HepG2 (cell line): ENCODE results near the gene MUC4. TPM values are rescaled to one million over a fixed set of nuclear protein-coding genes. Genes with fewer than 3 reads are reported as not detected.

Source experiments
- AKNA ChIP-seq: sonication (generic); formaldehyde crosslinking; IDR thresholded peaks from 2 replicates; pipeline ENCODE4 v1.4.0; 2020; ENCODE audit warnings: missing genetic modification reagents, borderline replicate concordance
- BRF2 ChIP-seq: sonication (generic); formaldehyde crosslinking; IDR thresholded peaks from 2 replicates; pipeline ENCODE4 v1.8.1; 2022; ENCODE audit warnings: mild to moderate bottlenecking, missing genetic modification reagents
- MAF1 ChIP-seq: sonication (generic); formaldehyde crosslinking; IDR thresholded peaks from 2 replicates; pipeline ENCODE4 v1.5.0; 2020; ENCODE audit warnings: missing genetic modification reagents, borderline replicate concordance
- NFYC ChIP-seq: IDR thresholded peaks from 2 replicates; pipeline ENCODE4 v1.6.1; 2016; ENCODE audit warnings: missing genetic modification reagents, missing compliant biosample characterization
- PHF21A ChIP-seq: sonication (generic); formaldehyde crosslinking; IDR thresholded peaks from 2 replicates; pipeline ENCODE4 v1.5.0; 2020; ENCODE audit warnings: mild to moderate bottlenecking, missing genetic modification reagents
- PTBP1 ChIP-seq: fragments of 200-400 bp; formaldehyde crosslinking; IDR thresholded peaks from 2 replicates; pipeline ENCODE4 v1.6.1; 2018; ENCODE audit warnings: low read length, low read depth; ENCODE audit not compliant: poor library complexity, severe bottlenecking
- SUZ12 ChIP-seq: fragments of 150-350 bp; IDR thresholded peaks from 2 replicates; pipeline ENCODE4 v1.6.1; 2014; ENCODE audit warnings: low read depth, low read length
- ZBTB20 ChIP-seq: sonication (generic); formaldehyde crosslinking; IDR thresholded peaks from 2 replicates; pipeline ENCODE4 v1.8.1; 2023; ENCODE audit warnings: missing genetic modification reagents, low read depth, mild to moderate bottlenecking, borderline replicate concordance
- ZNF510 ChIP-seq: sonication (generic); formaldehyde crosslinking; IDR thresholded peaks from 2 replicates; pipeline ENCODE4 v1.4.0; 2020; ENCODE audit warnings: low read depth, mild to moderate bottlenecking, missing genetic modification reagents
- ZNF512 ChIP-seq: sonication (generic); formaldehyde crosslinking; IDR thresholded peaks from 2 replicates; pipeline ENCODE4 v1.4.0; 2020; ENCODE audit warnings: mild to moderate bottlenecking, missing genetic modification reagents
- ZNF563 ChIP-seq: sonication (generic); formaldehyde crosslinking; IDR thresholded peaks from 2 replicates; pipeline ENCODE4 v1.8.0; 2022; ENCODE audit warnings: mild to moderate bottlenecking, moderate library complexity, missing genetic modification reagents
- ZNF879 ChIP-seq: sonication (generic); formaldehyde crosslinking; IDR thresholded peaks from 2 replicates; pipeline ENCODE4 v1.8.1; 2023; ENCODE audit warnings: missing genetic modification reagents
- polyA plus RNA-seq, 8 experiments: library from polyadenylated mRNA; depleted of rRNA in 3 of 8; stranded (reverse) in 7 of 8; unstranded in 1 of 8; fragments of >200 nt; fragmentation: Illumina TruSeq in 4 of 8; extraction: Trizol in 4 of 8; gene quantifications; 2 replicates each; pipeline versions ENCODE4 v1.2.1 to v1.2.3, GENCODE V29; 2011 to 2016; ENCODE audit warnings: low read depth in 4 of 8, missing spikeins in 1 of 8, mixed read lengths in 1 of 8; ENCODE audit not compliant: insufficient read depth in 1 of 8
- total RNA-seq, 5 experiments: library from RNA; depleted of rRNA; stranded (reverse); fragments of >200 nt; fragmentation: Illumina TruSeq; extraction: Trizol; gene quantifications; 2 replicates each; pipeline ENCODE4 v1.2.3, GENCODE V29; 2016; ENCODE audit warnings: low read depth in 1 of 5
- TF ChIP-seq, protein P1 (sequence below): IDR thresholded peaks from 2 replicates; pipeline ENCODE4 v1.6.1; 2018; ENCODE audit warnings: missing genetic modification reagents

Gene MUC4
- total and polyA plus RNA-seq, 2 of the 13 experiments (the other 11 are each of a cell fraction or from before 2014, with no cell fraction given): not detected

DNA sequence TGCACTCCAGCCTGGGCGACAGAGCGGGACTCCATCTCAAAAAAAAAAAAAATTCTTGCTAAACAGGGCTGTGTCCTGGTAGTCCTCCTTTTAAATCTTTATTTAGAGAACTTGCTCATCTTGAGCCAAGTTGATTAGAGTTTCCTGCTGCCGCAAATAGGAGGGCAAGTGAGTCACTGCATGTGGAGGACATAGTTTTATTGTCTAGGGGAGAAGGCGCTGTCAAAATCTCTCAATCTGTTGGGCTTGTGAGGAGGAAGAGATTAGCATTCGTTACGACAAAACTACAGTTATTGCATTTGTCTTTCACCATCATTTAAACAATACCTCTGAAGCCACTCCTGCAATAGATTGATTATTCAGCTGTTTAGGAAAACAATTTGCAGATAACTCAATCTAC, 11.5 kb downstream of the MUC4 start (continued):
- no peak for TF ChIP-seq ZNF512 (CRISPR knock-in tag)
- no peak for TF ChIP-seq AKNA (CRISPR knock-in tag)
- TF ChIP-seq BRF2 (CRISPR knock-in tag): no peak
- TF ChIP-seq ZNF879 (CRISPR knock-in tag): no peak
- TF ChIP-seq ZNF510 (CRISPR knock-in tag): no peak
- no peak for TF ChIP-seq PHF21A (CRISPR knock-in tag)
- TF ChIP-seq, protein P1, sequence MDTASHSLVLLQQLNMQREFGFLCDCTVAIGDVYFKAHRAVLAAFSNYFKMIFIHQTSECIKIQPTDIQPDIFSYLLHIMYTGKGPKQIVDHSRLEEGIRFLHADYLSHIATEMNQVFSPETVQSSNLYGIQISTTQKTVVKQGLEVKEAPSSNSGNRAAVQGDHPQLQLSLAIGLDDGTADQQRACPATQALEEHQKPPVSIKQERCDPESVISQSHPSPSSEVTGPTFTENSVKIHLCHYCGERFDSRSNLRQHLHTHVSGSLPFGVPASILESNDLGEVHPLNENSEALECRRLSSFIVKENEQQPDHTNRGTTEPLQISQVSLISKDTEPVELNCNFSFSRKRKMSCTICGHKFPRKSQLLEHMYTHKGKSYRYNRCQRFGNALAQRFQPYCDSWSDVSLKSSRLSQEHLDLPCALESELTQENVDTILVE (CRISPR knock-in tag): no peak
- TF ChIP-seq MAF1: no peak
- no peak for TF ChIP-seq ZBTB20 (CRISPR knock-in tag)
- TF ChIP-seq PTBP1: no peak
- TF ChIP-seq SUZ12: no peak
- TF ChIP-seq ZNF563 (CRISPR knock-in tag): no peak
- no peak for TF ChIP-seq NFYC (CRISPR knock-in tag)
- TF ChIP-seq, all 625 proteins: peak for 0
